T-cell (primary cell): ENCODE data around the gene MTA3. TPM values are rescaled to one million over a fixed set of nuclear protein-coding genes. Genes with fewer than 3 reads are reported as not detected.

Experiments used
- ATAC-seq, 4 experiments: fragments of 200-7000 bp in 3 of 4; fragments of 150-1000 bp in 1 of 4; cut with Tn5 transposase; replicated peaks in 1 of 4; 1 replicate in 3 of 4; 2 replicates in 1 of 4; pipeline ENCODE4 v1.10.0; 2021; ENCODE audit warnings: moderate library complexity in 3 of 4, mild to moderate bottlenecking in 2 of 4, moderate number of reproducible peaks in 1 of 4
- CTCF ChIA-PET, 2 donors: fragments of 300-600 bp; sonication (Branson Sonifier 250); formaldehyde crosslinking; loops; one replicate each; lab custom pipeline; 2022; ENCODE audit warnings: antibody characterized with exemption in 2 of 2; lab: Charles Lee
- POLR2A ChIA-PET, 2 donors: fragments of 300-600 bp; sonication (Branson Sonifier 250); formaldehyde crosslinking; loops; one replicate each; lab custom pipeline; 2022; ENCODE audit warnings: antibody characterized with exemption in 2 of 2; lab: Charles Lee
- DNase-seq, 35 experiments: peaks; one replicate each; pipeline versions ENCODE4 v3.0.0 to v3.0.0-alpha.2; 2013 to 2023
- H3K27ac ChIP-seq: one replicate; pipeline ENCODE4 v1.5.1; 2013; ENCODE audit warnings: low read length
- H3K27me3 ChIP-seq, 2 experiments: replicated peaks in 1 of 2; 1 replicate in 1 of 2; 2 replicates in 1 of 2; pipeline versions ENCODE4 v1.6.1 to v1.7.0; 2013; ENCODE audit warnings: low read length in 1 of 2, mixed read lengths in 1 of 2; ENCODE audit not compliant: control insufficient read depth in 2 of 2, insufficient read depth in 2 of 2; ENCODE audit errors: extremely low read depth in 1 of 2
- H3K36me3 ChIP-seq, 2 donors: 1 replicate in 1 of 2; 2 replicates in 1 of 2; pipeline versions ENCODE4 v1.6.1 to v1.7.0; 2013; ENCODE audit warnings: low read length in 1 of 2; ENCODE audit not compliant: control insufficient read depth in 2 of 2, insufficient read depth in 1 of 2; ENCODE audit errors: extremely low read depth in 1 of 2
- H3K4me1 ChIP-seq, 2 experiments: 1 replicate in 1 of 2; 2 replicates in 1 of 2; pipeline versions ENCODE4 v1.6.1 to v1.7.0; 2013; ENCODE audit warnings: low read length in 2 of 2, mixed read lengths in 1 of 2; ENCODE audit not compliant: insufficient read depth in 2 of 2, control insufficient read depth in 1 of 2; ENCODE audit errors: extremely low read depth in 1 of 2
- H3K4me3 ChIP-seq, 2 donors: 1 replicate in 1 of 2; 2 replicates in 1 of 2; pipeline versions ENCODE4 v1.5.1 to v1.7.0; 2013; ENCODE audit warnings: mild to moderate bottlenecking in 2 of 2, low read length in 1 of 2, moderate library complexity in 1 of 2; ENCODE audit not compliant: control insufficient read depth in 1 of 2; ENCODE audit errors: extremely low read depth in 1 of 2
- H3K9me3 ChIP-seq: 2 replicates; pipeline ENCODE4 v1.7.0; 2013
- H3K27ac Mint-ChIP-seq, 2 donors: one replicate each; pipeline ENCODE4 v1.8.0; 2020 to 2021; ENCODE audit warnings: mild to moderate bottlenecking in 2 of 2, mixed read lengths in 2 of 2
- H3K27me3 Mint-ChIP-seq, 2 donors: one replicate each; pipeline ENCODE4 v1.8.0; 2021 to 2022; ENCODE audit warnings: mixed read lengths in 2 of 2
- H3K36me3 Mint-ChIP-seq: one replicate; pipeline ENCODE4 v1.8.0; 2021; ENCODE audit warnings: mixed read lengths
- H3K4me1 Mint-ChIP-seq, 3 donors: one replicate each; pipeline ENCODE4 v1.8.0; 2020 to 2022; ENCODE audit warnings: mixed read lengths in 3 of 3, mild to moderate bottlenecking in 1 of 3
- H3K4me3 Mint-ChIP-seq, 3 donors: one replicate each; pipeline ENCODE4 v1.8.0; 2020 to 2022; ENCODE audit warnings: mild to moderate bottlenecking in 3 of 3, mixed read lengths in 3 of 3, moderate library complexity in 3 of 3
- H3K9me3 Mint-ChIP-seq, 3 donors: one replicate each; pipeline ENCODE4 v1.8.0; 2020 to 2022; ENCODE audit warnings: mixed read lengths in 3 of 3
- WGBS: methylation state at CpG from one replicate; pipeline ENCODE4 v1.1.5; 2013; ENCODE audit warnings: missing lambda C conversion rate; ENCODE audit not compliant: insufficient coverage; 5-methylcytosine and 5-hydroxymethylcytosine counted together
- total RNA-seq, 35 experiments: library from RNA in 6 of 35; stranded (reverse) in 6 of 35; fragments of 120-200 nt in 1 of 35; gene quantifications; one replicate each; pipeline versions ENCODE4 v1.2.1 to v1.2.4 and lab custom pipeline; 2013 to 2026

The MTA3 gene
- total RNA-seq, 5 donors from 2014 or later (not counting 1 experiment from before 2014, with no cell fraction given), result 20.9 to 42.4 (median 24.6) TPM

- H3K27me3 ChIP-seq, result no peaks in the 10 kb centered on the region
- Mint-ChIP-seq H3K4me1 (peaks cover 6 to 14% (median 9%) of the 10 kb centered on the region in 3 donors), H3K9me3 (no peaks in the 10 kb centered on the region), H3K27me3 (no peaks in the 10 kb centered on the region), H3K4me3 (no peak overlapping the region), H3K36me3 (no peaks in the 10 kb centered on the region), H3K27ac (no peak overlapping the region)
- POLR2A ChIA-PET, result no interaction called here
- peak in 1 of 35 experiments; percentile 24 for DNase-seq
- H3K4me1 ChIP-seq, result peaks cover 0 to 4% of the 10 kb centered on the region in 2 experiments
- H3K36me3 ChIP-seq, result no peaks in the 10 kb centered on the region
- H3K9me3 ChIP-seq, result no peaks in the 10 kb centered on the region
- no peak overlapping the region for H3K27ac ChIP-seq
- no peak overlapping the region for H3K4me3 ChIP-seq
- ATAC-seq, result peak in 1 of 4 experiments; percentile 36
- WGBS, result 95% methylated on average over 14 of the region's 19 CpGs
- CTCF ChIA-PET, result interaction anchor here in 1 of 2 donors (0.6 kb wide), 1 partner anchor 12 kb away, joined by 3 read pairs; no protein-coding TSS in a partner anchor
These were observed 202.1 kb downstream of the MTA3 start for GRCh38 chr2:42770288-42771131.

- Mint-ChIP-seq H3K9me3 (no peaks in the 10 kb centered on the region), H3K4me3 (no peak overlapping the region), H3K36me3 (no peaks in the 10 kb centered on the region), H3K27ac (no peak overlapping the region), H3K4me1 (peaks cover 14 to 21% (median 20%) of the 10 kb centered on the region in 3 donors), H3K27me3 (no peaks in the 10 kb centered on the region)
- ATAC-seq, result no peak
- Histone ChIP-seq H3K27ac (no peak overlapping the region), H3K4me1 (peaks cover 8 to 11% of the 10 kb centered on the region in 2 experiments), H3K27me3 (no peaks in the 10 kb centered on the region), H3K9me3 (no peaks in the 10 kb centered on the region), H3K4me3 (no peak overlapping the region), H3K36me3 (no peaks in the 10 kb centered on the region)
- no peak for DNase-seq
- ChIA-PET POLR2A (no interaction called here), CTCF (no interaction called here)
- 71% methylated on average over 3 of the region's 5 CpGs for WGBS
These were observed 203.2 kb downstream of the MTA3 start for GRCh38 chr2:42771546-42772153.

- Mint-ChIP-seq H3K27me3 (no peaks in the 10 kb centered on the region), H3K4me3 (peak overlapping the region in 1 of 3 donors; percentile 47), H3K36me3 (no peaks in the 10 kb centered on the region), H3K27ac (peak overlapping the region; percentile 55 to 81), H3K4me1 (peaks cover 18 to 35% (median 25%) of the 10 kb centered on the region in 3 donors), H3K9me3 (peaks cover 0 to 4% (median 2%) of the 10 kb centered on the region in 3 donors)
- Histone ChIP-seq H3K4me1 (peaks cover 13 to 18% of the 10 kb centered on the region in 2 experiments), H3K4me3 (no peak overlapping the region), H3K36me3 (no peaks in the 10 kb centered on the region), H3K27ac (no peak overlapping the region), H3K9me3 (no peaks in the 10 kb centered on the region), H3K27me3 (no peaks in the 10 kb centered on the region)
- ATAC-seq, result no peak
- WGBS, result no CpG with 5 or more reads among the region's 2 CpGs
- ChIA-PET CTCF (interaction anchor here in 1 of 2 donors (0.7 kb wide), 1 partner anchor 878 kb away, joined by 12 read pairs; no protein-coding TSS in a partner anchor), POLR2A (interaction anchor here (0.6 to 0.8 kb wide), 5 partner anchors 16 to 588 kb away, joined by 3 to 11 read pairs (median 6); no protein-coding TSS in a partner anchor)
- DNase-seq, result no peak
These were observed 206.8 kb downstream of the MTA3 start for GRCh38 chr2:42775186-42775585.

GRCh38 chr2:42775810-42776209, 207.4 kb downstream of the MTA3 start:
- POLR2A ChIA-PET, result interaction anchor here (0.6 to 0.8 kb wide), 5 partner anchors 17 to 589 kb away, joined by 3 to 11 read pairs (median 6); no protein-coding TSS in a partner anchor
- no peaks in the 10 kb centered on the region for H3K9me3 ChIP-seq
- CTCF ChIA-PET, result interaction anchor here (0.7 kb wide), 3 partner anchors 84 to 1031 kb away, joined by 5 to 12 read pairs (median 7); no protein-coding TSS in a partner anchor
- ATAC-seq (peak in 1 of 4 experiments; percentile 51), DNase-seq (no peak)
- H3K27ac ChIP-seq, result no peak overlapping the region
- no peaks in the 10 kb centered on the region for H3K27me3 Mint-ChIP-seq
- peaks cover 13 to 18% of the 10 kb centered on the region in 2 experiments for H3K4me1 ChIP-seq
- no CpG with 5 or more reads among the region's 3 CpGs for WGBS
- peaks cover 0 to 4% (median 2%) of the 10 kb centered on the region in 3 donors for H3K9me3 Mint-ChIP-seq
- H3K4me1 Mint-ChIP-seq, result peaks cover 18 to 35% (median 25%) of the 10 kb centered on the region in 3 donors
- peak overlapping the region; percentile 55 to 81 for H3K27ac Mint-ChIP-seq
- no peaks in the 10 kb centered on the region for H3K36me3 ChIP-seq
- no peaks in the 10 kb centered on the region for H3K27me3 ChIP-seq
- no peak overlapping the region for H3K4me3 ChIP-seq
- no peaks in the 10 kb centered on the region for H3K36me3 Mint-ChIP-seq
- peak overlapping the region in 1 of 3 donors; percentile 47 for H3K4me3 Mint-ChIP-seq

GRCh38 chr2:42777883-42778805, 209.7 kb downstream of the MTA3 start:
- Mint-ChIP-seq H3K27me3 (no peaks in the 10 kb centered on the region), H3K36me3 (no peaks in the 10 kb centered on the region), H3K27ac (peak overlapping the region in 1 of 2 donors; percentile 70), H3K4me1 (peaks cover 18 to 35% (median 25%) of the 10 kb centered on the region in 3 donors), H3K4me3 (peak overlapping the region in 1 of 3 donors; percentile 32), H3K9me3 (peaks cover 0 to 4% (median 2%) of the 10 kb centered on the region in 3 donors)
- peaks cover 13 to 18% of the 10 kb centered on the region in 2 experiments for H3K4me1 ChIP-seq
- no peaks in the 10 kb centered on the region for H3K27me3 ChIP-seq
- DNase-seq, result no peak
- no peak overlapping the region for H3K27ac ChIP-seq
- no peak for ATAC-seq
- ChIA-PET CTCF (no interaction called here), POLR2A (interaction anchor here in 1 of 2 donors (0.6 kb wide), 1 partner anchor 1362 kb away, joined by 3 read pairs; no protein-coding TSS in a partner anchor)
- H3K36me3 ChIP-seq, result peaks cover 0 to 1% of the 10 kb centered on the region in 2 donors
- WGBS, result no CpG with 5 or more reads among the region's 3 CpGs
- no peaks in the 10 kb centered on the region for H3K9me3 ChIP-seq
- no peak overlapping the region for H3K4me3 ChIP-seq
